Fibroblast of upper back skin (primary cell): ENCODE measurements around the gene ARHGAP20.

Experiments used
- DNase-seq: peaks from one replicate; pipeline ENCODE4 v3.0.0-alpha.2; 2013

Gene ARHGAP20, protein sequence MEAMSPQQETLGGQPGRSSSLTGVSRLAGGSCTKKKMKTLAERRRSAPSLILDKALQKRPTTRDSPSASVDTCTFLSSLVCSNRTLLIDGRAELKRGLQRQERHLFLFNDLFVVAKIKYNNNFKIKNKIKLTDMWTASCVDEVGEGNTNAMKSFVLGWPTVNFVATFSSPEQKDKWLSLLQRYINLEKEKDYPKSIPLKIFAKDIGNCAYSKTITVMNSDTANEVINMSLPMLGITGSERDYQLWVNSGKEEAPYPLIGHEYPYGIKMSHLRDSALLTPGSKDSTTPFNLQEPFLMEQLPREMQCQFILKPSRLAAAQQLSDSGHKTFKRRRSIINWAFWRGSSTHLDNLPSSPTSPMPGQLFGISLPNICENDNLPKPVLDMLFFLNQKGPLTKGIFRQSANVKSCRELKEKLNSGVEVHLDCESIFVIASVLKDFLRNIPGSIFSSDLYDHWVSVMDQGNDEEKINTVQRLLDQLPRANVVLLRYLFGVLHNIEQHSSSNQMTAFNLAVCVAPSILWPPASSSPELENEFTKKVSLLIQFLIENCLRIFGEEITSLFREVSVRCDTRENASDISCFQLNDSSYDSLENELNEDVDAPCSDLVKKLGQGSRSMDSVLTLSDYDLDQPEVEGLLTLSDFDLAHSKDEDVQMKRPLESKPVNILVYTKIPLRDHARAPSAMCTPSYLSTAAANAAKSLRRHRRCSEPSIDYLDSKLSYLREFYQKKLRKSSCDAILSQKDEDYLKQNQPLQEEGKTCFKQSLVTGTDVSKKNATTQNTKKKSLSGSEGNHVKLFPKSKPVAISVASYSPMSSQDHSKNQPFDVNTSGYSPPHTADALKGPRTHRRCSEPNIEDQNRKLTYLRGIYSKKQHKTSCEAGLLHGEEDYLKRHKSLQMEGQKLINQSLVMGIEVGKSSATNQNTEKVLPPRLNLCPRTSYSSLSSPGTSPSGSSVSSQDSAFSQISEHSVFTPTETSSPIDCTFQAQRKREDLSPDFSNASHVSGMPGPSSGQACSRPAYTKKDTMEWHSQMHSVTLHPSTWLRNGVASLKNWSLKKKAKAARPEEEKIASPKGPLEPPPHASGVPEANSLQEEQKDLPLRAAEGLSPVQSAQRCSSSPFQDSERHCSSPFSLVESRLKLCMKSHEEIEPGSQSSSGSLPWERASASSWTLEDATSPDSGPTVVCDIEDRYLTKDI

DNA sequence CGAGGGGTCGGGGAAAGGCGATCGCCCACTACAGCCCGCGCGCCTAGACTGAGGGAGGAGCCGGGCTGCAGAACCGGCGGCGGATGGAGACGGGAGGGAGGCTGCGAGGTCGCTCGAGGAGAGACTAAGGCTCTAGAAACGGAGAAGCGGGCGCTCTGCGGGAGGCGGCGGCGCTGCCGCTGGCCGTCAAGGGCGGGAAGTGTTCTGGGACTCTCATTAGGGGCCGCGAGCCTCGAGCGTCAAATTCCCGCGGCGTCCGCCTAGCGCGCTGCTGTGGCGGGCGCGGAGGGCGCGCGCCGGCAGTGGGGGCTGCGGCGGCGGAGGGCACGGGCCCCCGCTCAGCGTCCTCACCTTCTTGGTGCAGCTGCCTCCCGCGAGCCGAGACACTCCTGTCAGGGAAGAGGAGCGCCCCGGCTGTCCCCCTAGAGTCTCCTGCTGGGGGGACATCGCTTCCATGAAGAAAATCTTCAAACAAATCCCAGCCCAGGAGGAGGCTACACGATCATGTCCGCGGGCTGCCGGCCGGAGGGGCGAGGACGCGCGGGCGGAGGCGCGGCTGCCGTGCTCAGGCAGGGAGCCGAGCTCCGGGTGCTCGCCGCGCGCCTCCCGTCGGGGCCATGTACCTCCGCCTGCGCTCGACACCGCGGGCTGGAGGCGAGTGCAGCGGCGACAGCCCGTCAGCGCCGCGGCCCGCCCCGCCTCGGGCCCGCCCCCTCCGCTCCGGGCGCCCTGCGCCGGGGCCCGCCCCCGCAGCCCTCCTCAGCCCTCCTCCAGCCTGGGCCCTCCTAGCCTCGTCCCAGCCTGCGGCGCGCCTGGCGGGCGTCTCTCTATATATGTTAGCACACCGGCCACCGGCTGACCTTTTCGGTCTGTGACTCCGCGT lies at the start of gene ARHGAP20:
Gene ARHGAP20, minus strand, starts transcription at position 662 of the 883 bp plus-strand sequence. Its CDS starts 206 bp downstream, at position 456.
- peak; percentile 59 for DNase-seq

DNA sequence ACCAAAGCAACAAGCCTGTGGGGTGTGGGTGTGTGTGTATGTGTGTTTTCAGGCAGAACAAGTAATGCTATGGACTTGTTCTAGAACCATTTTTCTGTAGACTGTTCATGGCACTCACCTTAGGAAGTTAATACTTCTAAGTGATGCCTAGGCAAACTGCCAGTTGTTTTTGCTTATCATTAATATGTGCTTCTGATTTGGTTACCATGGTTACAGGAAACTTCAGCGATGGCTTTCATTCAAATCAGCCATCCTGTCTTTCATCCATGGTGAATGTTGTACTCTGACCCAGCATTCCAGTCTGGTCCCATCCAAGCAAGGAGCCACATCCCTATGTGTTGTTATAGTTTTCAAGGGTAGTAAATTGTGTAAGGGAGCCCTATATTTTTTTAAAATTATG lies 49.8 kb upstream of the ARHGAP20 start:
- DNase-seq = no peak

DNA sequence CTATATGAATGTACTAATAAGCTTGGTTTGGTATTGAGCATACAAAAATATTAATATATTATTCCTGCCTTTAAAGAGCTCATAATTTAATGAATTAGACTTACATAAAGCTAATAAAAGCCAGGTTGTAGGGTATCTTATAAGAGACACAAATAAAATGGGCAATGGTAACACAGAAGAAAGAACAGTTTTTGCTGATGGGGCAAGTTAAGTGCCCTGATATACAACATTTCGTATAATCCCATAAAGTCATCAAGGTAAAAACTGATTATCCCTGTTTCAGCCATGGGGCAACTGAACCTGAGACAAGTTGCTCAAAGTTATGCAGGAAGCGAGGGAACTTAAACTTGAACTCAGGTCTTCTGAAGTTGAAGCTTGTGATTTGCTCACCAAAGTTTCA lies 48.9 kb upstream of the ARHGAP20 start:
- no peak for DNase-seq

DNA sequence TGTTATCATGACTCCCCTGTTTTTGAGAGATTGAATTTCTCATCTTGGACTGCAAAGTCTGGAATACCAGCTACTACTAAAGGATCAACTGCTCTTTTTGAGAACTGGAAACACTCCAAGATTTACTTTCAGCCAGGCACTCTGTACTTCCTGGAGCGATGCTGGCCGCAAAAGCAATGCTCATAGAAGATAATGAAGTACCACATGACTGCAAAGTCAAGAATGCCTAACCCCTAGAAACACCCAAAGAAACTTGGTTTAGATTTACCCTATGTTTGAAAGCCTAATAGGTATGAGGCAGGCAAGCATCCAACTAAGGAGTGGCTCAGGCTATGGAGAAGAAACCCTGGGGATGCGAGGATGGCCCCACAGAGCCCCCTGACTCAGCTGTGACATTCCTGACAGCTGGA lies 47.7 kb upstream of the ARHGAP20 start:
- DNase-seq = peak; percentile 61

DNA sequence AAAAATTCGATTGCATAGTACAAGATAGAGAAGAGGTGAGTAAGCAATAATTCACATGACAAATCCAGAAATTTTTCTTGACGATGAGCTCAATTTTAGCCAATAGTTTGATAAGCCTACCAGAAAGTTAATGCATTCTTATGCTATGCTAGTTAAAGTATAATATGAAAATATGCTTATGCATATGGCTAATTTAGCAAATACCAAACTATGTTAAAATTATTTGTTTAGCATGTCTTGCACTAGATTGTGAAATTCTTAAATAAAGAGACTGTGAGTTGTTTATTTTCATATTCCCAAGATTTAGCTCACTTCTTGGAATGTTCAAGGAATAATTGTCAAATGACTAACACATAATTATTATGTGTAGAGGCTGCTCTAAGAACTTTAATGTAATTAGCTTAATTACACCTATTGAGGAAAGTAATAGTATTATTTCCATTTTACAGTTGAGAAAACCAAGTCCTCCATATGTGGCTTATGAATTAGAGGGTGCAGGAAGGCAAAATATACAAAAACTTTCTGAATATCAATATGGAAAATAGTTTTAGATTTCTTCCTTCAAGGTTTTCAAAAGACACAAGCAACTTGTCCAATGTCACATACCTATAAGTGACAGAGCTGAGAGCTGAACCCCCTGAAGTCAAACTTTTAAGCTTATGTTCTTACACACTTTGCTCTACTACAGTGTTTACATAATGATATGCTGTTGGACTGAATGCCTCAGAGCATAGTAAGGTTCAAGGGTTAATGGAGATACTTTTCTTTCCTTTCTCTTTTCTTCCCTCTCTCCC lies 45.9 kb upstream of the ARHGAP20 start:
- no peak for DNase-seq

DNA sequence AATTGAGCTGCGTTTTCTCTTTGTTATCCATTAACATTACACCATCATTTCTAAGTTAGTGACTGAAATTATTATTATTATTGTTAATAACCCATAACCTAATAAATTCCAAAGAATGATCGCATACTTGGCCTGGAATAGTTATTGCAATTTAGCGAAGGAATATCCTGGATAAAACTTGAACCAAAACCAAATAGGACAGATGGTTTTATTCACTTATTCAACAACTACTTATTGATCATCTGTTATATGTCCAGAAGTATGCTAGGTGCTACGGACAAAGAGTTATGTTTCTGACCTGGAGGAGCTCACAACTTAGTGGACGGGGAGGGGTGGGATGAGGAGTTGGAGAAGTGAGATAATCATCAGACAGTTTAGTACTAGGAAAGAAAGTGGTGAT lies 44.8 kb upstream of the ARHGAP20 start:
- DNase-seq = no peak

DNA sequence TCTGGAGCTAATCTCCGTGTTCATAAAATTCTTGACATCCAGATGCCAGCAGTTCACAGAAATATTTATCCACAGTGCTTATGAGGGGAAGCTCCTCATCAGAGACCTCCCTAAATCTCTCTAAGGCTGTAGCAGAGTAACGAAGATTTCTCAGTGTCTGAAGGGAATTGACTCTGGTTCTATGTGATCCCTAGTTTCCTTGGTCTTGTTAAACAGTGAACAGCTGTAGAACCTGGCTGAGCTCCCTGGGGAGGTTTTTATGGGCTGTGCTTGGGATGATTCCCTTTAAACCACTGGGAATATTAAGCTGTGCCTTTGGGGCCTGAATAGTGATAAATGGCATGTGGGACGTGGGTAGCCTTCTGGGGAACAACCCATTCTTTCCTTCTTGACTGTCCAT lies 43.7 kb upstream of the ARHGAP20 start:
- no peak for DNase-seq

DNA sequence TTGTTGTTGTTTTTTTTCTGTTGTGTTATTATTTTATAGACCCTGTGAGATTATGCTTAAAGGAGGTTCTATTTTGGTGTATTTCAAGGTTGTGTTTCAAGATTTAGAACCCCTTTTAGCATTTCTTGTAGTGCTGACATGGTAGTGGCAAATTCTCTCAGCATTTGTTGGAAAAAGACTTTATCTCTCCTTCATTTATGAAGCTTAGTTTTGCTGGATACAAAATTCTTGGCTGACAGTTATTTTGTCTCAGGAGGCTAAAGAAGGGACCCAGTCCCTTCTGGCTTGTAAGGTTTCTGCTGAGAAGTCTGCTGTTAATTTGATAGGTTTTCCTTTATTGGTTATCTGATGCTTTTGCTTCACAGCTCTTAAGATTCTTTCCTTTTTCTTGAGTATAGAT lies 40.7 kb upstream of the ARHGAP20 start:
- DNase-seq = no peak

DNA sequence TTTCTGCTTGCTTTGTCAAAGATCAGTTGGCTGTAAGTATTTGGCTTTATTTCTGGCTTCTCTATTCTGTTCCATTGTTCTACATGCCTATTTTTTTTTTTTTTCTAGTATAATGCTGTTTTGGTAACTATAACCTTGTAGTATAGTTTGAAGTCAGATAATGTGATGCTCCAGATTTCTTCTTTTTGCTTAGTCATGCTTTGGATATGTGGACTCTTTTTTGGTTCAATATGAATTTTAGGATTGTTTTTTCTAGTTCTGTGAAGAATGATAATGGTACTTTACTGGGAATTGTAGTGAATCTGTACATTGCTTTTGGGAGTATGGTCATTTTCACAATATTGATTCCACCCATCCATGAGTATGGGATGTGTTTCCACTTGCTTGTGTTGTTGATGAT lies 37.9 kb upstream of the ARHGAP20 start:
- no peak for DNase-seq

DNA sequence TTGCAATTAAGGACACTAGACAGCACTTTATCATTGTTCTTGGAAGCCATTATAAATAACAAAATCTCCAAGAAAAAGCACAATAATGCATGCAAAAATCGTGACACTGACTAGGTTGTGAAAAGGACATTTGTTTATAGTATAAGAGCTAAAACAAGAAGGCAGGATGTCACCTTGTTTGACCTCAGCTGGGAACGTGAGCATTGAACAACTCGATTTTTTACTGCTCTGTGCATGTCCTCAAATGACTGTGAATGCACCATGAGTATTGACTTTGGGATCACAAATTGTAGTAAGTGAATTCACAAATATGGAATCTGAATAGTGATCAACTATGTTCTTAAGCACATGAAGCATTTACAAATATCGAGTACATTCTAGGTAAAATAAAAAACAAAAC lies 35.3 kb upstream of the ARHGAP20 start:
- DNase-seq = no peak

DNA sequence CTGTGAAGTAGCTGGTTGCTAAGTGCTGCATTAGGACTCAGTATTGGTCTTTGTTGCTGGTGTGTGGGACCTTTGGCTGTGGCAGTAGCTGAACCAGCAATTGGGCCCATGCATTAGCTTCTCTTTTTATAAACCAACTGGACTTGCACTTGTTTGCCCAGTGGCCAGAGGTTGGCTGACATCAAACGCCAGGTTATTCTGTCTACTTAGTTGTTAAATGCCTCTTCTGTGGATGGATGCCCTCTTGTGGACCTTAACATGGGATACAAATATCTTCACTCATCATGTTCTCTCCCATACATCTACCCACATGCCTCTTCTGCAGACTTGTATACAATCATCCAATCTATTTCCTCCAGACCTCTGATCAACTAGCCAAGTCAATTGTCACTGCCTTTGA lies 26.4 kb upstream of the ARHGAP20 start:
- no peak for DNase-seq

DNA sequence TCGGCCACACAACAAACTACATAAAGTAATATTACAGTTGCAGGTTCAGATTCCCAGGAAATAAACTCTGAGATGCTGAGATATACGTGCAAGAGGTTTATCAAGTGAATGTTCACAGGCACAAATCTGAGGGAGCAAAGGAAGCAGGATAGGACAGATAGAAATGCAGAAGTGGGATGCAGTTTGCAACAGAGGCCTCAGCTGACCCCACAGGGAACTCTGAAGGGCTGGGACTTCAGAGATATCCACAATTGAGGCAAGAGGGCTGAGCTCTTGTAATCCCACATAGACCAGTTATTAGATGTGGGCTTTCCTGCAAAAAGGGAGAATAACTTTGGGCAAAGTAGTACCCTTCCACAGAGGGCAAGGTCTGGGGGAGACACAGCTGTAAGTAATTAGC lies 25.4 kb upstream of the ARHGAP20 start:
- DNase-seq = no peak

DNA sequence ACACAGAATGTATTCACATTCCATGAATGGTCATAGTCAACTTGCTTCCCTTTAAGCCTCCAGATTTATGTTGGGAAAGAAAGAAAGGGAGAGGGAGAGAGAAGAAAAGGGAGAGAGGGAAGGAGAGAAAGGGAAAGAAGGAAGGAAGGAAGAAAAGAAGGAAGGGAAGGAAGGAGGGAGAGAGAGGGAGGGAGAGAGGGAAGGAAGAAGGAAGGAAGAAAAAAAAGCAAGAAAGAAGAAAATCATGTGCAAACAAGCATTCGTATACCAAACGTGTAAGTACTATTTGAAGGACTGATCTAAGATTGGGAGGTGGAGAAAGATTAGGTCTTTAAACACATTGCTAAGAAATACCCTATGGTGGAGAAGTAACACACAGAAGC lies 23.9 kb upstream of the ARHGAP20 start:
- DNase-seq = no peak

DNA sequence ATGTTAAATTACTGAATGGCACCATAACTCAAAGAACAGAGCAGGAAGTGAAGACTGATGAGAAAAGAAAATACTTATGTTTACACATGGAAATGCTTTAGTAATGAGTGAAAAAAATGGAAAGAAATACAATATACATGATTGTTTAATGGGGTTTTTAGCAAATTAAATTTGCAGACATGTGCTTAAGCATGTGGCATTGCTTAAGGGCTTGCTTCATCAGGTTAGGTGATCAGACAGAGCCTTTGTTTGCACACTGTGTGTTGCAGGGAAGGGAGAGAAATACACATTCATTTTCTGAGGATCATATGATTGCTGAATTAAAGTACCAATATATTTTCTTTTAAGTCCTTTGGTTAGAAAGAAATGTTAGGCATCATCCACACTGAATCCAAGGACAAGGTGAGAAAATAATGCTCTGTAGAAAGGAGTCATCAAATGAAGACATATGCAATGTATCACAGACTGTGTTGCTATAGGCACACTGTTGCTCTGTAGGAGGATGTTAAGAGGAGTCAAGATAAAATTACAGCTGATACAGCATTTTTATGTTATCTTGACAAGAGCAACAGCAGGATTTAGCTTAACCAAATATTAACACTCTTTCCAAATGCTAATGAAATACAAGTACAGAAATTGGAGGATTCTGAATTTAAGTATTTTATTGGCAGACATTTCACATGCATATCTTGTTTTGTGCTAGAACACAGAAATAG lies 23.4 kb upstream of the ARHGAP20 start:
- no peak for DNase-seq

DNA sequence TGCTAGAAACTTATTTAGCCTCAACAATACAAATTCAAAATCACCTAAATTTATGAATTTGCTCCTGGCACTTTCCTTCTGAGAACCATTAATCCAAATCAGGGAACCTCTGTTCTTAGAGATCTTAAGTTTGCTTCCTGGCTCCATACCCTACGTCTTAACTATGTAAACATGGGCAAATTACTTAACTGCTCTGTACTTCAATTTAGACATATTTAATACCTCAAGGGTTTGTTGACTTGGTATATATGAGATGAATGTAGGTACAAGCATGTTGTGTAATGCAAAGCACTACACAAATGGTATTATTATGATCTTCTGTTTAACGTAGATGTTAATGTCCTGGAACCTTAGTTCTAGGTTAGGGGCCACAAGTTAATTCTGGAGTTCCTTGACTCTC lies 22.6 kb upstream of the ARHGAP20 start:
- DNase-seq = no peak

DNA sequence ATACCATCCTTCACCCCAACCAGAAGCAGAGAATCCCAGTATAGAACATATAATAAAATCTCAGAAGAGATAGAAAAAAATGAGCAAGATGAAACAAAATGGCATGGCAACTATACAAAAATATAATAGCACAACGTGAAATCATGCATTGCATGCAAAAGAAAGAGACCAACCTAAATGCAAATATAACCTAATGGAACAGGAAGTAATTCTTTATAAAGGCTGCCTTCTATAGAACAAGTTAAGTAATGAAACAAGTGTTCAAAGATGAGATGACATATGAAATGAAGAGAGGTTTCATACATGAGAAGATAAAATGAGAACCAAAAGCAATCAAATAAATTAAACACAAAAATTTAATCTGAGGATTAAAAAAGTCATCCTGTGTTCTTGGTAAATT lies 18.5 kb upstream of the ARHGAP20 start:
- no peak for DNase-seq

DNA sequence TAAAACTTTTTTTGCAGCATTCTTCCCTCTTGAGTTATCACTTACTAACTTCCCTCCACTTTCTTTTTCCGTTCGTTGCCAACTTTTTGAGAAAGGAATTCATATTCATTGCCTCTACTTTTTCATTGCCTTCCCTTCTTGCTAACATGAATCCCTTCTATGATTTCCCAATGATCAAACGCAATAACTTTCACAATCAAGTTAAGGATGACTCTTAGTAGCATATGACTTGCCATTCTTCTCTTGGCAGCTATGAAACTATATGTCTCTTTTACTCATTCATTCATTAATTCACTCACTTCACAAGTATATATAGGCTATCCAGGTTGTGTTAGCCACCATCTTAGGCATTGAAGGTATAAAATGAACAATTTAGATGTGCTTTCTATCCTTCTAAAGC lies 16.6 kb upstream of the ARHGAP20 start:
- peak; percentile 41 for DNase-seq

DNA sequence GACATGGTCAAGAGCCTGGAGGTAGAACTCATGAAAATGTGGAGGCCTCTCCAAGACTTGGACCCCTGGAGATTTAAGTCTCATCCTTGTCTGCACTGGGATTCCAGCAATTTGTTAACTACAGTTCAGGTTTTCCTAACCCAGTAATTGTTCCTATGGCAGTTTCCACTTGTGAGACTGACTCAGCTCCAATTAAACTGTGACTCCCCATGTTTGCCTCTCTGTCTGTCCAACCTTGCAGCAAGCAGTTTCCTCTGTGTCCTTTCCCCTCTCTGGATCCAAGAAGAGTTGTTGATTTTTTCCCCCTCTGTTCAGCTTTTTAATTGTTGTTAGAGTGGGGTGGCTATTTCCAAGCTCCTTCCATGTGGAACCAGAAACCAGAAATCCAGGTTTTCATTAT lies 16.2 kb upstream of the ARHGAP20 start:
- no peak for DNase-seq

DNA sequence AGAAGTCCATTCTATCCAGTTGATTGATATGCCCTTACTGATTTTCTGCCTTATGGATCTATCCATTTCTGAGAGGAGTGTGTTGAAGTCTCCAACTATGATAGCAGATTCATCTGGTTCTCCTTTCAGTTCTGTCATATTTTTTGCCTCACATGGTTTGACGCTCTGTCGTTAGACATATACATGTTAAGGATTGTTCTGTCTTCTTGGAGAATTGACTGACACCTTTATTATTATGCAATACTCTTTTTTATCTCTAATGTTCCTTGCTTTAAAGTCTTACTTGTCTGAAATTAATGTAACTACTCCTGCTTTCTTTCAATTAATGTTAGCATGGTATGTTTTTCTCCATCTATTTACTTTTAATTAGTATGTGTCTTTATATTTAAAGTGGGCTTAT lies 12.1 kb upstream of the ARHGAP20 start:
- DNase-seq = no peak

DNA sequence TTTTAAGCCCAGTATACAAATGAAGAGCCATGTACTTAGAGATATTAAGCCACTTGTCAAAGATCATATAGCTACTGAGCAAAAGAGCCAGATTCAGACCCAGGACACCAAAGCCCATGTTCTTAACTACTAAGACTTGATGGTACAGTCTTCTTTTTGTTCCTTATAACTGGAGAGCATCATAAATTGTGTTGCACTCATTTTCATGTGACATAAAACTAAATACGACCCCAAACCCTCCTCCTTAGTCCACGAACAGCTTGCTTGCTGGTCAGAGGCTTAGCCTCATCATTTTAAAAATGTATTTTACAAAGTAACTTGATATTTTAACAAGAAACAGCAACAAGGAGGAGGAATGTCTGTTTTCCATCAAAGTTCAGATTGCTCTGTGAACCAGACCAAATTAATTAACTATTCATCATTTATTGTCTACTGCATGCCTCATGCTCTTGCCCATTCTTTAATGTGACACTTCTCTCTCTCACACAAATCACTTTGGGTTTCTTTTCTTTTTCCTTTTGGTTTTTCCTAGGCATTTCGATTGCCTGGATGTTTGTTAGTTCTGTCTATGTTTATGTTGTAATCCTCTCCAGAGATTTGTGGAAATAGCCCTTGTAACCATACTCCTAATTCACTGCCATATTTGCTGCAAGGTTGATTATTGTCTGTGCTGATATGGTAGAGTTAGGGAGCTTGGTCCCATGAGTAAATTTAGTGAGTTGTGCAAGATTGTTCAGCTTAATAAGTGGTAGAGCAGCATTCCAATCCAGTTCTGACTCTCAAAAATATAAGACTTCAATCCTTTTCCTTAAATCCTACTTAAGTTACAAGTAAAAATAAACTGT lies 8.4 kb upstream of the ARHGAP20 start:
- DNase-seq = peak; percentile 47
